GM12878 (cell line): ENCODE data around the gene SLC45A3. TPM values are rescaled to one million over a fixed set of nuclear protein-coding genes. Genes with fewer than 3 reads are reported as not detected.

Experiments
- ATAC-seq: fragments of 200-7000 bp; cut with Tn5 transposase; 3 replicates; pipeline ENCODE4 v1.9.1; 2020; ENCODE audit warnings: mild to moderate bottlenecking, moderate library complexity
- BruUV-seq: library from RNA; stranded (reverse); fragments of 400-500 nt; replicated peaks from 2 replicates; lab custom pipeline; 2021; lab: Mats Ljungman, UMichigan
- CTCF ChIA-PET: fragments of 300-600 bp; sonication (Branson Sonifier 250); formaldehyde crosslinking; extraction: SDS; loops from one replicate; lab custom pipeline; 2021; ENCODE audit warnings: inconsistent platforms; lab: Yijun Ruan, JAX
- POLR2A ChIA-PET: fragments of 350-600 bp; formaldehyde crosslinking; extraction: SDS; loops from one replicate; lab custom pipeline; 2021; ENCODE audit warnings: inconsistent platforms; lab: Charles Lee
- RAD21 ChIA-PET: fragments of 300-600 bp; sonication (Branson Sonifier 250); formaldehyde crosslinking; loops from one replicate; lab custom pipeline; 2023; ENCODE audit warnings: antibody characterized with exemption; ENCODE audit not compliant: unreplicated experiment; lab: Charles Lee
- SMC1A ChIA-PET: fragments of 300-600 bp; sonication (Branson Sonifier 250); formaldehyde crosslinking; loops from one replicate; lab custom pipeline; 2023; ENCODE audit not compliant: unreplicated experiment, uncharacterized antibody; lab: Charles Lee
- DNase-seq: peaks from one replicate; pipeline ENCODE4 v3.0.0-alpha.2; 2011; ENCODE audit warnings: low read depth, low spot score
- FAIRE-seq: peaks from 3 replicates; lab custom pipeline; 2011; peaks lifted over from hg19 to GRCh38; lab: Jason Lieb, UNC
- H2AFZ ChIP-seq: 2 replicates; pipeline ENCODE4 v1.6.0; 2011; ENCODE audit warnings: low read depth, low read length, control low read depth; ENCODE audit not compliant: control insufficient read depth
- H3K27ac ChIP-seq: 2 replicates; pipeline ENCODE4 v1.5.1; 2011; ENCODE audit warnings: control low read depth; ENCODE audit not compliant: control insufficient read depth, insufficient read depth
- H3K27me3 ChIP-seq, 2 experiments: replicated peaks in 1 of 2; 2 replicates each; pipeline versions ENCODE4 v1.6.0 to v1.6.1; 2011; ENCODE audit warnings: low read length in 1 of 2; ENCODE audit not compliant: control insufficient read depth in 2 of 2, insufficient read depth in 2 of 2
- H3K36me3 ChIP-seq, 2 experiments: 2 replicates each; pipeline ENCODE4 v1.5.1; 2011; ENCODE audit warnings: low read length in 1 of 2; ENCODE audit not compliant: control insufficient read depth in 2 of 2, insufficient read depth in 2 of 2
- H3K4me1 ChIP-seq: 2 replicates; pipeline ENCODE4 v1.6.1; 2011; ENCODE audit warnings: mild to moderate bottlenecking, low read length, moderate library complexity, mixed read lengths; ENCODE audit not compliant: control insufficient read depth, insufficient read depth
- H3K4me2 ChIP-seq: 2 replicates; pipeline ENCODE4 v1.6.0; 2011; ENCODE audit warnings: control low read depth; ENCODE audit not compliant: control insufficient read depth, insufficient read depth
- H3K4me3 ChIP-seq: fragments of 200-600 bp; sonication (generic); 2 replicates; pipeline ENCODE4 v1.5.1; 2016
- H3K79me2 ChIP-seq: 2 replicates; pipeline ENCODE4 v1.6.0; 2011; ENCODE audit warnings: low read length; ENCODE audit not compliant: control insufficient read depth, insufficient read depth
- H3K9ac ChIP-seq: 2 replicates; pipeline ENCODE4 v1.8.0; 2011; ENCODE audit warnings: low read length, control low read depth, mixed read lengths; ENCODE audit not compliant: control insufficient read depth, insufficient read depth
- H3K9me3 ChIP-seq: replicated peaks from 3 replicates; pipeline ENCODE4 v1.5.1; 2011; ENCODE audit warnings: mild to moderate bottlenecking, low read length; ENCODE audit not compliant: control insufficient read depth, insufficient read depth
- H4K20me1 ChIP-seq: 2 replicates; pipeline ENCODE4 v1.6.0; 2011; ENCODE audit not compliant: control insufficient read depth, insufficient read depth
- DPF2 ChIP-seq: fragments of 450-650 bp; IDR thresholded peaks from 2 replicates; pipeline ENCODE4 v1.6.1; 2017; ENCODE audit warnings: mild to moderate bottlenecking
- GABPA ChIP-seq: IDR thresholded peaks from 2 replicates; pipeline ENCODE4 v1.6.1; 2014; ENCODE audit warnings: antibody characterized with exemption, low read depth, mild to moderate bottlenecking, inconsistent platforms
- GATAD2B ChIP-seq: fragments of 450-650 bp; conservative IDR thresholded peaks from 2 replicates; pipeline ENCODE4 v1.6.1; 2017; ENCODE audit warnings: low read depth, mild to moderate bottlenecking, moderate library complexity
- HDGF ChIP-seq: fragments of 450-650 bp; IDR thresholded peaks from 2 replicates; pipeline ENCODE4 v1.6.1; 2016; ENCODE audit warnings: antibody characterized with exemption
- JUNB ChIP-seq: IDR thresholded peaks from 2 replicates; pipeline ENCODE4 v1.6.1; 2016; ENCODE audit warnings: antibody characterized with exemption, mild to moderate bottlenecking
- PAX5 ChIP-seq: IDR thresholded peaks from 2 replicates; pipeline ENCODE4 v1.6.1; 2011; ENCODE audit warnings: low read depth, low read length, borderline replicate concordance
- POLR2A ChIP-seq: IDR thresholded peaks from 2 replicates; pipeline ENCODE4 v1.6.1; 2011; ENCODE audit warnings: low read depth, mild to moderate bottlenecking, low read length
- SIN3A ChIP-seq: IDR thresholded peaks from 2 replicates; pipeline ENCODE4 v1.6.1; 2012; ENCODE audit warnings: low read depth, low read length, improper control_type of control experiment
- SMAD1 ChIP-seq: fragments of 450-650 bp; IDR thresholded peaks from 2 replicates; pipeline ENCODE4 v1.6.1; 2018; ENCODE audit warnings: mild to moderate bottlenecking, low read depth; ENCODE audit not compliant: partially characterized antibody
- ZNF217 ChIP-seq: fragments of 450-650 bp; IDR thresholded peaks from 2 replicates; pipeline ENCODE4 v1.6.1; 2017; ENCODE audit warnings: antibody characterized with exemption, mild to moderate bottlenecking
- WGBS: methylation state at CpG from one replicate; pipeline ENCODE4 v1.1.6; 2016; ENCODE audit warnings: low lambda C conversion rate; ENCODE audit not compliant: insufficient replicate concordance, insufficient coverage; ENCODE audit errors: missing lambda C conversion rate; 5-methylcytosine and 5-hydroxymethylcytosine counted together
- in situ Hi-C: fragments of 300-500 bp; cut with MboI; formaldehyde crosslinking; loops from 9 replicates; pipeline ENCODE4 v1.14.3; 2018; ENCODE audit warnings: mixed read lengths
- intact Hi-C: fragments of 100-400 bp; cut with micrococcal nuclease; formaldehyde crosslinking; loops from one replicate; pipeline ENCODE4 v1.14.2; 2022; ENCODE audit not compliant: unreplicated experiment
- polyA plus RNA-seq, 11 experiments: library from polyadenylated mRNA; depleted of rRNA in 4 of 11; unstranded in 6 of 11; stranded (reverse) in 5 of 11; fragments of >200 nt; fragmentation: Nextera tagmentation in 4 of 11; fragmentation: Illumina TruSeq in 1 of 11; extraction: Ambion mirVana in 4 of 11; extraction: Trizol in 1 of 11; gene quantifications; 1 replicate in 1 of 11; 2 replicates in 10 of 11; pipeline versions ENCODE4 v1.2.1 to v1.2.3, GENCODE V29; 2011 to 2016; ENCODE audit warnings: inconsistent platforms in 2 of 11, missing spikeins in 2 of 11, low read depth in 1 of 11
- total RNA-seq, 4 experiments: library from RNA; depleted of rRNA in 3 of 4; stranded (reverse); fragments of >200 nt in 3 of 4; fragmentation: Illumina TruSeq in 1 of 4; extraction: Trizol in 1 of 4; gene quantifications; 2 replicates each; pipeline versions ENCODE4 v1.2.1 to v1.2.3, GENCODE V29; 2013 to 2021
- TF ChIP-seq, protein P1 (sequence below): fragments of 450-650 bp; formaldehyde crosslinking; IDR thresholded peaks from 2 replicates; pipeline ENCODE4 v1.5.0; 2022; ENCODE audit warnings: mild to moderate bottlenecking, missing genetic modification characterization
- TF ChIP-seq, protein P2 (sequence below): IDR thresholded peaks from 2 replicates; pipeline ENCODE4 v1.6.1; 2012; ENCODE audit warnings: low read length, inconsistent platforms
- TF ChIP-seq, protein P3 (sequence below): fragments of 150-350 bp; IDR thresholded peaks from 2 replicates; pipeline ENCODE4 v1.6.1; 2014; ENCODE audit warnings: mild to moderate bottlenecking, low read depth, low read length

SLC45A3 gene
- total and polyA plus RNA-seq, 10 of the 15 experiments (the other 5 are each of a cell fraction or from before 2014, with no cell fraction given): 0.26 to 10.3 (median 4.1) TPM

DNA sequence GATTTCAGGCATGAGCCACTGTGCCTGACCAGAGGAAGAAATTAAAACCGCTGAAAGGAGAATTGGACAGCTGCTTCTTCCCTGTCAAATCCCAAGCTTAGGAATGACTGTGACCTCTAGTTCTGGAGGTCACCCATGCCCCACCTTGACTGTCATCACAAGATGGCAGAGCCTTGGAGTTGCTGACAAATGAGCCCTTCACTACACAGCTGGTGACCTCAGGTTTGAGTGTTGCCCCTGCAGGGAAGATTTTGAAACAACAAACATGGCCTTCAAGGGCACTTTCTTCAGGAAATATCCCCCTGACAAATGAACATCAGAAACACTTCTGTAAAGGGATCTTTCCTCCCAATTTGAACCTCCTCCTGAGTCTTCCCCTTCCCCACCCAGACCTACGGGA, 6.9 kb upstream of the SLC45A3 start (continued):
- TF ChIP-seq, protein P1, sequence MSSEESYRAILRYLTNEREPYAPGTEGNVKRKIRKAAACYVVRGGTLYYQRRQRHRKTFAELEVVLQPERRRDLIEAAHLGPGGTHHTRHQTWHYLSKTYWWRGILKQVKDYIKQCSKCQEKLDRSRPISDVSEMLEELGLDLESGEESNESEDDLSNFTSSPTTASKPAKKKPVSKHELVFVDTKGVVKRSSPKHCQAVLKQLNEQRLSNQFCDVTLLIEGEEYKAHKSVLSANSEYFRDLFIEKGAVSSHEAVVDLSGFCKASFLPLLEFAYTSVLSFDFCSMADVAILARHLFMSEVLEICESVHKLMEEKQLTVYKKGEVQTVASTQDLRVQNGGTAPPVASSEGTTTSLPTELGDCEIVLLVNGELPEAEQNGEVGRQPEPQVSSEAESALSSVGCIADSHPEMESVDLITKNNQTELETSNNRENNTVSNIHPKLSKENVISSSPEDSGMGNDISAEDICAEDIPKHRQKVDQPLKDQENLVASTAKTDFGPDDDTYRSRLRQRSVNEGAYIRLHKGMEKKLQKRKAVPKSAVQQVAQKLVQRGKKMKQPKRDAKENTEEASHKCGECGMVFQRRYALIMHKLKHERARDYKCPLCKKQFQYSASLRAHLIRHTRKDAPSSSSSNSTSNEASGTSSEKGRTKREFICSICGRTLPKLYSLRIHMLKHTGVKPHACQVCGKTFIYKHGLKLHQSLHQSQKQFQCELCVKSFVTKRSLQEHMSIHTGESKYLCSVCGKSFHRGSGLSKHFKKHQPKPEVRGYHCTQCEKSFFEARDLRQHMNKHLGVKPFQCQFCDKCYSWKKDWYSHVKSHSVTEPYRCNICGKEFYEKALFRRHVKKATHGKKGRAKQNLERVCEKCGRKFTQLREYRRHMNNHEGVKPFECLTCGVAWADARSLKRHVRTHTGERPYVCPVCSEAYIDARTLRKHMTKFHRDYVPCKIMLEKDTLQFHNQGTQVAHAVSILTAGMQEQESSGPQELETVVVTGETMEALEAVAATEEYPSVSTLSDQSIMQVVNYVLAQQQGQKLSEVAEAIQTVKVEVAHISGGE (CRISPR knock-in tag): no peak
- TF ChIP-seq GATAD2B (no peak), JUNB (no peak), ZNF217 (no peak), DPF2 (no peak)

DNA sequence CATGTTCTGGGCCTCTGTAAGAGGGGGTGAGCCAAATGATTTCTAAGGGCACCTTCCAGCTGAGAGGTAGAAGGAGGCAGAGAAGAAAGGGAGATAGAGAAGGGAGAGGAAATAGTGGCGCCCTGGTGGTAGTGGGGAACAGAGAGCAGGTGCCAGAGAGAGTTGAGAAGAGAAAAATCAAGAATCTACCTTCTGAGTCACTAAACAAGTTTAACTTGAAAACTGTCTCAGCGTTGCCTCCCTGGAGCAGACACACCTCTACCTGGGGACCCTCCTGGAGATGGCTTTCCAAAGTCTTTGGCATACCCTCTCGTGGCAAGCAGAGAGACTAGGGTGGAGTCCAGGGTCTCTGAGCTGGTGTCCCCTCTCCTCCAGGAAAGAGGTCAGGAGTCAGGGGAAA, 1.1 kb upstream of the SLC45A3 start:
- DNase-seq (no peak), ATAC-seq (no peak), FAIRE-seq (no peak)
- Histone ChIP-seq H3K27me3 (peaks cover 0 to 4% of the 10 kb centered on the region in 2 experiments; a peak in 1 of 4 replicates), H3K4me2 (no peak overlapping the region), H4K20me1 (peaks cover 3% of the 10 kb centered on the region; the same call in 1 of the 2 replicates), H2AFZ (no peak overlapping the region), H3K4me3 (no peak overlapping the region), H3K79me2 (no peaks in the 10 kb centered on the region), H3K4me1 (peaks cover 9% of the 10 kb centered on the region), H3K9me3 (no peaks in the 10 kb centered on the region), H3K36me3 (no peaks in the 10 kb centered on the region), H3K9ac (no peak overlapping the region), H3K27ac (no peak overlapping the region)
- no TSS peak for BruUV-seq
- in situ Hi-C loops: no loop called here
- SMC1A ChIA-PET: interaction anchor here (0.8 to 7.2 kb wide), 3 partner anchors 14 to 30 kb away, joined by 3 to 62 read pairs (median 59); no protein-coding TSS in a partner anchor
- CTCF ChIA-PET: interaction anchor here (3.0 to 31.9 kb wide), 3 partner anchors 10 to 27 kb away, joined by 14 to 1339 read pairs (median 28); no protein-coding TSS in a partner anchor
- RAD21 ChIA-PET: interaction anchor here (1.4 to 6.7 kb wide), 3 partner anchors 14 to 29 kb away, joined by 3 to 36 read pairs (median 17); no protein-coding TSS in a partner anchor
- intact Hi-C loops: no loop called here
- 88% methylated on average over 3 of the region's 3 CpGs for WGBS
- POLR2A ChIA-PET: interaction anchor here (5.0 kb wide), 1 partner anchor 12 kb away, joined by 24 read pairs; no protein-coding TSS in a partner anchor
- TF ChIP-seq POLR2A (no peak), PAX5 (no peak), SIN3A (no peak), HDGF (no peak), DPF2 (no peak), GABPA (no peak), SMAD1 (no peak)
- TF ChIP-seq, protein P2, sequence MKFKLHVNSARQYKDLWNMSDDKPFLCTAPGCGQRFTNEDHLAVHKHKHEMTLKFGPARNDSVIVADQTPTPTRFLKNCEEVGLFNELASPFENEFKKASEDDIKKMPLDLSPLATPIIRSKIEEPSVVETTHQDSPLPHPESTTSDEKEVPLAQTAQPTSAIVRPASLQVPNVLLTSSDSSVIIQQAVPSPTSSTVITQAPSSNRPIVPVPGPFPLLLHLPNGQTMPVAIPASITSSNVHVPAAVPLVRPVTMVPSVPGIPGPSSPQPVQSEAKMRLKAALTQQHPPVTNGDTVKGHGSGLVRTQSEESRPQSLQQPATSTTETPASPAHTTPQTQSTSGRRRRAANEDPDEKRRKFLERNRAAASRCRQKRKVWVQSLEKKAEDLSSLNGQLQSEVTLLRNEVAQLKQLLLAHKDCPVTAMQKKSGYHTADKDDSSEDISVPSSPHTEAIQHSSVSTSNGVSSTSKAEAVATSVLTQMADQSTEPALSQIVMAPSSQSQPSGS: no peak
- TF ChIP-seq, protein P1 (CRISPR knock-in tag): no peak
- TF ChIP-seq, protein P3, sequence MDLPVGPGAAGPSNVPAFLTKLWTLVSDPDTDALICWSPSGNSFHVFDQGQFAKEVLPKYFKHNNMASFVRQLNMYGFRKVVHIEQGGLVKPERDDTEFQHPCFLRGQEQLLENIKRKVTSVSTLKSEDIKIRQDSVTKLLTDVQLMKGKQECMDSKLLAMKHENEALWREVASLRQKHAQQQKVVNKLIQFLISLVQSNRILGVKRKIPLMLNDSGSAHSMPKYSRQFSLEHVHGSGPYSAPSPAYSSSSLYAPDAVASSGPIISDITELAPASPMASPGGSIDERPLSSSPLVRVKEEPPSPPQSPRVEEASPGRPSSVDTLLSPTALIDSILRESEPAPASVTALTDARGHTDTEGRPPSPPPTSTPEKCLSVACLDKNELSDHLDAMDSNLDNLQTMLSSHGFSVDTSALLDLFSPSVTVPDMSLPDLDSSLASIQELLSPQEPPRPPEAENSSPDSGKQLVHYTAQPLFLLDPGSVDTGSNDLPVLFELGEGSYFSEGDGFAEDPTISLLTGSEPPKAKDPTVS: no peak
